ENCODE measurements around the gene FRMPD4. TPM values are rescaled to one million over a fixed set of nuclear protein-coding genes. Genes with fewer than 3 reads are reported as not detected.

FRMPD4 gene
- total RNA-seq, 3 donors from 2014 or later, result 0.06 to 3.4 (median 0.34) TPM

GRCh38 chrX:12309744-12310076 is 171.4 kb downstream of the FRMPD4 start:
- Histone ChIP-seq H3K36me3 (ENCODE audit: low read depth) (no peaks in the 10 kb centered on the region), H3K4me1 (ENCODE audit: low read depth) (no peaks in the 10 kb centered on the region), H3K9me3 (no peaks in the 10 kb centered on the region), H3K4me3 (no peak overlapping the region)
- ATAC-seq (no peak), DNase-seq (no peak)
- TF ChIP-seq CTCF (IDR thresholded peaks at IDR 0.05), result no peak
- intact Hi-C loops (cut with DNase I, micrococcal nuclease), result no loop called here

GRCh38 chrX:12314651-12315050 is 176.4 kb downstream of the FRMPD4 start:
- ATAC-seq, result no peak
- no peaks in the 10 kb centered on the region for H3K36me3 ChIP-seq (ENCODE audit: low read depth)
- intact Hi-C loops (cut with DNase I, micrococcal nuclease), result no loop called here
- no peaks in the 10 kb centered on the region for H3K9me3 ChIP-seq
- H3K4me1 ChIP-seq (ENCODE audit: low read depth), result no peaks in the 10 kb centered on the region
- TF ChIP-seq CTCF (IDR thresholded peaks at IDR 0.05), result no peak
- DNase-seq, result no peak
- H3K4me3 ChIP-seq, result no peak overlapping the region

GRCh38 chrX:12315526-12315925 is 177.3 kb downstream of the FRMPD4 start:
- ATAC-seq, result no peak
- no peaks in the 10 kb centered on the region for H3K9me3 ChIP-seq
- intact Hi-C loops (cut with DNase I, micrococcal nuclease), result no loop called here
- H3K36me3 ChIP-seq (ENCODE audit: low read depth), result no peaks in the 10 kb centered on the region
- H3K4me1 ChIP-seq (ENCODE audit: low read depth), result no peaks in the 10 kb centered on the region
- no peak for TF ChIP-seq CTCF (IDR thresholded peaks at IDR 0.05)
- DNase-seq, result no peak
- H3K4me3 ChIP-seq, result no peak overlapping the region

GRCh38 chrX:12319003-12319519 is 180.8 kb downstream of the FRMPD4 start:
- Histone ChIP-seq H3K9me3 (no peaks in the 10 kb centered on the region), H3K4me1 (ENCODE audit: low read depth) (no peaks in the 10 kb centered on the region), H3K4me3 (no peak overlapping the region), H3K36me3 (ENCODE audit: low read depth) (no peaks in the 10 kb centered on the region)
- DNase-seq (no peak), ATAC-seq (no peak)
- intact Hi-C loops (cut with DNase I, micrococcal nuclease), result no loop called here
- TF ChIP-seq CTCF (IDR thresholded peaks at IDR 0.05), result no peak

GRCh38 chrX:12319992-12320391 is 181.7 kb downstream of the FRMPD4 start:
- DNase-seq, result no peak
- intact Hi-C loops (cut with DNase I, micrococcal nuclease), result no loop called here
- Histone ChIP-seq H3K9me3 (no peaks in the 10 kb centered on the region), H3K4me3 (no peak overlapping the region), H3K36me3 (ENCODE audit: low read depth) (no peaks in the 10 kb centered on the region), H3K4me1 (ENCODE audit: low read depth) (no peaks in the 10 kb centered on the region)
- ATAC-seq, result no peak
- no peak for TF ChIP-seq CTCF (IDR thresholded peaks at IDR 0.05)

- Histone ChIP-seq H3K36me3 (ENCODE audit: low read depth) (no peaks in the 10 kb centered on the region), H3K4me3 (no peak overlapping the region), H3K4me1 (ENCODE audit: low read depth) (no peaks in the 10 kb centered on the region), H3K9me3 (no peaks in the 10 kb centered on the region)
- DNase-seq, result no peak
- TF ChIP-seq CTCF (IDR thresholded peaks at IDR 0.05), result no peak
- intact Hi-C loops (cut with DNase I, micrococcal nuclease), result no loop called here
- no peak for ATAC-seq
Observed at GRCh38 chrX:12322031-12322430, 183.8 kb downstream of the FRMPD4 start.
